H9 (cell line): ENCODE data around the gene MLPH. TPM values are rescaled to one million over a fixed set of nuclear protein-coding genes. Genes with fewer than 3 reads are reported as not detected.

Experiments
- DNase-seq: peaks from one replicate; pipeline ENCODE4 v3.0.0-alpha.2; 2017
- H2AFZ ChIP-seq: one replicate; pipeline ENCODE4 v1.6.1; 2013; ENCODE audit warnings: mild to moderate bottlenecking, low read length, control low read depth, moderate library complexity
- H2AK5ac ChIP-seq: 2 replicates; pipeline ENCODE4 v1.6.1; 2013; ENCODE audit warnings: low read length, control low read depth, mixed read lengths; ENCODE audit not compliant: insufficient read length
- H2BK120ac ChIP-seq: one replicate; pipeline ENCODE4 v1.6.1; 2013; ENCODE audit warnings: low read depth, mild to moderate bottlenecking, low read length, control low read depth, inconsistent platforms; ENCODE audit not compliant: poor library complexity, severe bottlenecking
- H2BK12ac ChIP-seq: 2 replicates; pipeline ENCODE4 v1.6.1; 2013; ENCODE audit warnings: low read length, control low read depth, mixed read lengths, low read depth; ENCODE audit not compliant: insufficient read length
- H2BK15ac ChIP-seq: 2 replicates; pipeline ENCODE4 v1.6.1; 2013; ENCODE audit warnings: low read depth, low read length, control low read depth
- H2BK20ac ChIP-seq: one replicate; pipeline ENCODE4 v1.6.1; 2013; ENCODE audit warnings: low read depth, mild to moderate bottlenecking, low read length, control low read depth, inconsistent platforms; ENCODE audit not compliant: poor library complexity, severe bottlenecking
- H2BK5ac ChIP-seq: 2 replicates; pipeline ENCODE4 v1.6.1; 2013; ENCODE audit warnings: low read length, control low read depth, mixed read lengths; ENCODE audit not compliant: insufficient read length
- H3K14ac ChIP-seq: 2 replicates; pipeline ENCODE4 v1.6.1; 2013; ENCODE audit warnings: low read length, control low read depth; ENCODE audit not compliant: insufficient read depth
- H3K18ac ChIP-seq: 2 replicates; pipeline ENCODE4 v1.6.1; 2013; ENCODE audit warnings: low read depth, mild to moderate bottlenecking, mixed read lengths, low read length, control low read depth; ENCODE audit not compliant: insufficient read length
- H3K23ac ChIP-seq: 2 replicates; pipeline ENCODE4 v1.6.1; 2013; ENCODE audit warnings: low read length, control low read depth, mixed read lengths, low read depth; ENCODE audit not compliant: insufficient read length
- H3K23me2 ChIP-seq: 2 replicates; pipeline ENCODE4 v1.6.1; 2013; ENCODE audit warnings: low read depth, mild to moderate bottlenecking, mixed read lengths, low read length, control low read depth; ENCODE audit not compliant: insufficient read length, poor library complexity, severe bottlenecking
- H3K27ac ChIP-seq: 2 replicates; pipeline ENCODE4 v1.5.1; 2013; ENCODE audit warnings: low read length, control low read depth, mixed read lengths, low read depth; ENCODE audit not compliant: insufficient read length
- H3K27me3 ChIP-seq: 2 replicates; pipeline ENCODE4 v1.6.1; 2013; ENCODE audit warnings: low read length, control low read depth, inconsistent platforms; ENCODE audit not compliant: insufficient read depth
- H3K4ac ChIP-seq: 2 replicates; pipeline ENCODE4 v1.6.1; 2013; ENCODE audit warnings: low read depth, mild to moderate bottlenecking, control low read depth, inconsistent platforms, low read length, moderate library complexity
- H3K4me1 ChIP-seq: 2 replicates; pipeline ENCODE4 v1.6.1; 2013; ENCODE audit warnings: low read length, control low read depth, inconsistent platforms; ENCODE audit not compliant: insufficient read depth
- H3K4me2 ChIP-seq: 2 replicates; pipeline ENCODE4 v1.6.1; 2013; ENCODE audit warnings: low read length, control low read depth, mixed read lengths; ENCODE audit not compliant: insufficient read length, insufficient read depth
- H3K56ac ChIP-seq: 2 replicates; pipeline ENCODE4 v1.6.1; 2013; ENCODE audit warnings: low read depth, mild to moderate bottlenecking, mixed read lengths, low read length, control low read depth; ENCODE audit not compliant: insufficient read length
- H3K79me1 ChIP-seq: 2 replicates; pipeline ENCODE4 v1.6.1; 2013; ENCODE audit warnings: low read depth, mild to moderate bottlenecking, moderate library complexity, low read length, control low read depth, inconsistent platforms; ENCODE audit not compliant: insufficient read depth, poor library complexity, severe bottlenecking
- H3K79me2 ChIP-seq: 2 replicates; pipeline ENCODE4 v1.6.1; 2013; ENCODE audit warnings: low read length, control low read depth, inconsistent platforms; ENCODE audit not compliant: insufficient read depth
- H3K9ac ChIP-seq: 2 replicates; pipeline ENCODE4 v1.6.1; 2013; ENCODE audit warnings: low read length, control low read depth, mixed read lengths; ENCODE audit not compliant: insufficient read length; ENCODE audit errors: extremely low read depth
- H3K9me3 ChIP-seq: one replicate; pipeline ENCODE4 v1.6.1; 2013; ENCODE audit warnings: low read depth, low read length, inconsistent platforms; ENCODE audit not compliant: control insufficient read depth
- H3T11ph ChIP-seq: one replicate; pipeline ENCODE4 v1.6.1; 2013; ENCODE audit warnings: mild to moderate bottlenecking, low read length, control low read depth, inconsistent platforms
- H4K20me1 ChIP-seq: one replicate; pipeline ENCODE4 v1.6.1; 2013; ENCODE audit not compliant: control insufficient read depth, insufficient read length, insufficient read depth
- H4K5ac ChIP-seq: 2 replicates; pipeline ENCODE4 v1.6.1; 2013; ENCODE audit warnings: low read depth, mild to moderate bottlenecking, mixed read lengths, low read length, control low read depth; ENCODE audit not compliant: insufficient read length
- H4K8ac ChIP-seq: replicated peaks from 2 replicates; pipeline ENCODE4 v1.6.1; 2013; ENCODE audit warnings: low read length, control low read depth, mixed read lengths, low read depth; ENCODE audit not compliant: insufficient read length
- H4K91ac ChIP-seq: 2 replicates; pipeline ENCODE4 v1.6.1; 2013; ENCODE audit warnings: low read depth, mild to moderate bottlenecking, moderate library complexity, mixed read lengths, low read length, control low read depth; ENCODE audit not compliant: insufficient read length
- H3K27ac Mint-ChIP-seq, 3 experiments: 2 replicates in 2 of 3; 3 replicates in 1 of 3; pipeline ENCODE4 v1.8.0; 2020 to 2021; ENCODE audit warnings: mixed read lengths in 3 of 3, mild to moderate bottlenecking in 1 of 3, moderate library complexity in 1 of 3
- H3K27me3 Mint-ChIP-seq: 2 replicates; pipeline ENCODE4 v1.8.0; 2021; ENCODE audit warnings: low read depth, mild to moderate bottlenecking, moderate library complexity, mixed read lengths
- H3K36me3 Mint-ChIP-seq, 3 experiments: 2 replicates in 2 of 3; 3 replicates in 1 of 3; pipeline ENCODE4 v1.8.0; 2020 to 2021; ENCODE audit warnings: low read depth in 3 of 3, mixed read lengths in 3 of 3; ENCODE audit not compliant: insufficient read depth in 1 of 3
- H3K4me1 Mint-ChIP-seq, 2 experiments: 2 replicates each; pipeline ENCODE4 v1.8.0; 2020; ENCODE audit warnings: mixed read lengths in 2 of 2
- H3K4me3 Mint-ChIP-seq, 2 experiments: 2 replicates in 1 of 2; 3 replicates in 1 of 2; pipeline ENCODE4 v1.8.0; 2020 to 2021; ENCODE audit warnings: mild to moderate bottlenecking in 2 of 2, mixed read lengths in 2 of 2, moderate library complexity in 1 of 2
- H3K9me3 Mint-ChIP-seq, 2 experiments: 2 replicates in 1 of 2; 3 replicates in 1 of 2; pipeline ENCODE4 v1.8.0; 2020; ENCODE audit warnings: mild to moderate bottlenecking in 2 of 2, mixed read lengths in 2 of 2, moderate library complexity in 1 of 2
- CTCF ChIP-seq: fragments of 200-600 bp; sonication (generic); conservative IDR thresholded peaks from 3 replicates; pipeline ENCODE4 v1.8.0; 2021; ENCODE audit warnings: antibody characterized with exemption, mild to moderate bottlenecking
- WGBS: extraction: QIAGEN DNeasy Blood & Tissue Kit; methylation state at CpG from one replicate; pipeline ENCODE4 v1.1.7; 2013; ENCODE audit warnings: missing lambda C conversion rate, low lambda C conversion rate, mixed read lengths; ENCODE audit not compliant: insufficient read length; ENCODE audit errors: extremely low coverage; 5-methylcytosine and 5-hydroxymethylcytosine counted together
- total RNA-seq: library from RNA; stranded (reverse); gene quantifications from 2 replicates; pipeline ENCODE4 v1.2.1, GENCODE V29; 2021

Gene MLPH
- total RNA-seq, 1 experiment from 2014 or later = 3.4 TPM

GRCh38 chr2:237494066-237494465 is 7.0 kb downstream of the MLPH start:
- Histone ChIP-seq H3K4me1 (peaks cover 11% of the 10 kb centered on the region; the same call in 1 of the 2 replicates), H2BK20ac (no peak overlapping the region), H2AK5ac (no peak overlapping the region), H3K14ac (no peak overlapping the region), H3K56ac (no peak overlapping the region), H4K5ac (no peak overlapping the region), H4K8ac (no peak overlapping the region), H3K9me3 (peaks cover 11% of the 10 kb centered on the region), H3K79me1 (no peaks in the 10 kb centered on the region), H2BK12ac (no peak overlapping the region), H3K27ac (no peak overlapping the region), H3K27me3 (no peaks in the 10 kb centered on the region), H3K23me2 (no peaks in the 10 kb centered on the region), H3K18ac (no peak overlapping the region), H2BK120ac (no peak overlapping the region), H3K9ac (no peak overlapping the region), H2AFZ (no peak overlapping the region), H3K79me2 (no peaks in the 10 kb centered on the region), H3T11ph (no peak overlapping the region), H3K4ac (no peak overlapping the region), H4K20me1 (no peaks in the 10 kb centered on the region), H2BK5ac (no peak overlapping the region), H3K4me2 (no peak overlapping the region), H4K91ac (no peak overlapping the region), H3K23ac (no peak overlapping the region), H2BK15ac (no peak overlapping the region)
- Mint-ChIP-seq H3K27ac (no peak overlapping the region), H3K9me3 (peaks cover 19 to 24% of the 10 kb centered on the region in 2 experiments), H3K4me3 (no peak overlapping the region), H3K4me1 (peaks cover 29 to 39% of the 10 kb centered on the region in 2 experiments), H3K36me3 (peaks cover 18 to 37% (median 24%) of the 10 kb centered on the region in 3 experiments), H3K27me3 (peaks cover 24% of the 10 kb centered on the region)
- no peak for DNase-seq
- no CpG with 5 or more reads among the region's 5 CpGs for WGBS
- no peak for TF ChIP-seq CTCF
